Nephron (organoid): ENCODE data around the gene SLC11A1.

Experiments used
- H3K27ac Mint-ChIP-seq, 3 experiments: 2 replicates each; pipeline ENCODE4 v1.8.0; 2020; ENCODE audit warnings: mixed read lengths in 3 of 3, mild to moderate bottlenecking in 2 of 3, moderate library complexity in 1 of 3
- H3K27me3 Mint-ChIP-seq: 2 replicates; pipeline ENCODE4 v1.8.0; 2021; ENCODE audit warnings: low read depth, mild to moderate bottlenecking, moderate library complexity, mixed read lengths
- H3K36me3 Mint-ChIP-seq: 2 replicates; pipeline ENCODE4 v1.8.0; 2020; ENCODE audit warnings: low read depth, mixed read lengths
- H3K4me1 Mint-ChIP-seq: 2 replicates; pipeline ENCODE4 v1.8.0; 2020; ENCODE audit warnings: mixed read lengths
- H3K4me3 Mint-ChIP-seq, 3 experiments: 2 replicates each; pipeline ENCODE4 v1.8.0; 2020; ENCODE audit warnings: mild to moderate bottlenecking in 3 of 3, mixed read lengths in 3 of 3, moderate library complexity in 2 of 3
- H3K9me3 Mint-ChIP-seq: 2 replicates; pipeline ENCODE4 v1.8.0; 2020; ENCODE audit warnings: mixed read lengths
- TF ChIP-seq, protein P1 (sequence below), 3 experiments: fragments of 200-600 bp; sonication (generic); IDR thresholded peaks; one replicate each; pipeline ENCODE4 v1.5.0; 2021; ENCODE audit warnings: antibody characterized with exemption in 3 of 3; ENCODE audit not compliant: unreplicated experiment in 3 of 3

SLC11A1 gene

DNA sequence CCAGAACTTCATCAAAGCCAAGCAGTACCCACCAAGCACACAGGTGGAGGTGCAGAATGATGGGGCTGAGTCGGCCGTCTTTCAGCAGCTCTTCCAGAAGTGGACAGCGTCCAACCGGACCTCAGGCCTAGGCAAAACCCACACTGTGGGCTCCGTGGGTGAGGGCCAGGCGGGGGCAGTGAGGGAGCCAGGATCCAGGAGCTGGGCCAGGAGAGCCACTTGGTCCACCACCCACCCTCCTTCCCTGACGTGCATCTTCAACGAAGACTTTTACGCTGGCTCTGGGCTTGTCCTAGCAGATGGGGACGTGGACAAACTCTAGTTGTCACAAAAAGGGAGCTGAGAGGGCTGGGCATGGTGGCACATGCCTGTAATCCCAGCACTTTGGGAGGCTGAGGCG, 48.6 kb downstream of the SLC11A1 start:
- Mint-ChIP-seq H3K4me3 (no peak overlapping the region), H3K27me3 (peaks cover 6% of the 10 kb centered on the region), H3K27ac (no peak overlapping the region), H3K4me1 (no peaks in the 10 kb centered on the region), H3K9me3 (no peaks in the 10 kb centered on the region), H3K36me3 (no peaks in the 10 kb centered on the region)
- TF ChIP-seq, protein P1, sequence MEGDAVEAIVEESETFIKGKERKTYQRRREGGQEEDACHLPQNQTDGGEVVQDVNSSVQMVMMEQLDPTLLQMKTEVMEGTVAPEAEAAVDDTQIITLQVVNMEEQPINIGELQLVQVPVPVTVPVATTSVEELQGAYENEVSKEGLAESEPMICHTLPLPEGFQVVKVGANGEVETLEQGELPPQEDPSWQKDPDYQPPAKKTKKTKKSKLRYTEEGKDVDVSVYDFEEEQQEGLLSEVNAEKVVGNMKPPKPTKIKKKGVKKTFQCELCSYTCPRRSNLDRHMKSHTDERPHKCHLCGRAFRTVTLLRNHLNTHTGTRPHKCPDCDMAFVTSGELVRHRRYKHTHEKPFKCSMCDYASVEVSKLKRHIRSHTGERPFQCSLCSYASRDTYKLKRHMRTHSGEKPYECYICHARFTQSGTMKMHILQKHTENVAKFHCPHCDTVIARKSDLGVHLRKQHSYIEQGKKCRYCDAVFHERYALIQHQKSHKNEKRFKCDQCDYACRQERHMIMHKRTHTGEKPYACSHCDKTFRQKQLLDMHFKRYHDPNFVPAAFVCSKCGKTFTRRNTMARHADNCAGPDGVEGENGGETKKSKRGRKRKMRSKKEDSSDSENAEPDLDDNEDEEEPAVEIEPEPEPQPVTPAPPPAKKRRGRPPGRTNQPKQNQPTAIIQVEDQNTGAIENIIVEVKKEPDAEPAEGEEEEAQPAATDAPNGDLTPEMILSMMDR (IDR thresholded peaks at IDR 0.05; ENCODE audit: unreplicated experiment in 3 of 3): no peak

DNA sequence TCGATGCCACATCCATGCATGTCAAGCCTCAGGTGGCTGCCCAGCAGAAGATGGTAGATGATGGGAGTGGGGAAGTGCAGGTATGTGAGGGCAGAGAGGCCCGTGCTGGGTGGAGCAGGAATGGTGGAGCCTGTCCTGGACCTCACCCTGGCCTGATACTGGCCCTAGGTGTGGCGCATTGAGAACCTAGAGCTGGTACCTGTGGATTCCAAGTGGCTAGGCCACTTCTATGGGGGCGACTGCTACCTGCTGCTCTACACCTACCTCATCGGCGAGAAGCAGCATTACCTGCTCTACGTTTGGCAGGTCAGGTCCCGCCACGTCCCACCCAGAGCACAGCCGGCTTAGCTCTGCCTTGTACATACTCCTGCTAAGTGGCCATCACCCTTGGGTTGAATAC, 49.8 kb downstream of the SLC11A1 start:
- Mint-ChIP-seq H3K36me3 (no peaks in the 10 kb centered on the region), H3K27ac (no peak overlapping the region), H3K9me3 (no peaks in the 10 kb centered on the region), H3K4me1 (no peaks in the 10 kb centered on the region), H3K4me3 (no peak overlapping the region), H3K27me3 (peaks cover 6% of the 10 kb centered on the region)
- TF ChIP-seq, protein P1 (IDR thresholded peaks at IDR 0.05; ENCODE audit: unreplicated experiment in 3 of 3): no peak

DNA sequence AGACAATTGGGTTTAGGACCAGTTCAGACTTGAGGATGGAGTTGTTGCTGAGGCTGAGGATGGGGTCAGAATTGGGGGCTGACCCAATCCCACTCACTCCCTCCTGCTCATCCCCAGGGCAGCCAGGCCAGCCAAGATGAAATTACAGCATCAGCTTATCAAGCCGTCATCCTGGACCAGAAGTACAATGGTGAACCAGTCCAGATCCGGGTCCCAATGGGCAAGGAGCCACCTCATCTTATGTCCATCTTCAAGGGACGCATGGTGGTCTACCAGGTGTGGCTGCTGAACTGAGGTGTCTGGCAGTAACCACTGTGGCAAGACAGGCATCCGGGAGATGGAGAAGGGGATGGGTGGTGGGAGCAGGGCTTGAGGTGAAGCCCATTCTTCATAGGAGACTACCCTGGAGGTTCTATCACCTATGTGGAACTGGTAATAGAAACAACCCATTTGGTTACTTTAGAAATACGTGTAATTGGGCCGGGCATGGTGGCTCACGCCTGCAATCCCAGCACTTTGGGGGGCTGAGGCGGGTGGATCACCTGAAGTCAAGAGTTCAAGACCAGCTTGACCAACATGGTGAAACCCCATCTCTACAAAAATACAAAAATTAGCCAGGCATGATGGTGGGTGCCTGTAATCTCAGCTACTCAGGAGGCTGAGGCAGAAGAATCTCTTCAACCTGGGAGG, 50.7 kb downstream of the SLC11A1 start:
- H3K4me3 Mint-ChIP-seq: no peak overlapping the region
- TF ChIP-seq, protein P1 (IDR thresholded peaks at IDR 0.05; ENCODE audit: unreplicated experiment in 3 of 3): no peak
- H3K27ac Mint-ChIP-seq: no peak overlapping the region
- H3K27me3 Mint-ChIP-seq: peaks cover 6% of the 10 kb centered on the region
- H3K9me3 Mint-ChIP-seq: no peaks in the 10 kb centered on the region
- H3K4me1 Mint-ChIP-seq: no peaks in the 10 kb centered on the region
- H3K36me3 Mint-ChIP-seq: no peaks in the 10 kb centered on the region

GRCh38 chr2:218434456-218434855, 52.4 kb downstream of the SLC11A1 start:
- no peak overlapping the region for H3K4me3 Mint-ChIP-seq
- no peak overlapping the region for H3K27ac Mint-ChIP-seq
- H3K4me1 Mint-ChIP-seq: no peaks in the 10 kb centered on the region
- H3K9me3 Mint-ChIP-seq: no peaks in the 10 kb centered on the region
- TF ChIP-seq, protein P1 (IDR thresholded peaks at IDR 0.05; ENCODE audit: unreplicated experiment in 3 of 3): no peak
- no peaks in the 10 kb centered on the region for H3K36me3 Mint-ChIP-seq
- H3K27me3 Mint-ChIP-seq: peaks cover 6% of the 10 kb centered on the region

- TF ChIP-seq, protein P1 (IDR thresholded peaks at IDR 0.05; ENCODE audit: unreplicated experiment in 3 of 3): no peak
- Mint-ChIP-seq H3K27me3 (peaks cover 6% of the 10 kb centered on the region), H3K36me3 (no peaks in the 10 kb centered on the region), H3K27ac (no peak overlapping the region), H3K9me3 (no peaks in the 10 kb centered on the region), H3K4me1 (no peaks in the 10 kb centered on the region), H3K4me3 (no peak overlapping the region)
Measured at GRCh38 chr2:218435003-218435982, 53.2 kb downstream of the SLC11A1 start.
